Right atrium auricular region (tissue), 2 donors: Measurements from ENCODE around the gene MEDAG. TPM values are rescaled to one million over a fixed set of nuclear protein-coding genes. Genes with fewer than 3 reads are reported as not detected.

ENCODE experiments used
- DNase-seq: peaks from one replicate; pipeline ENCODE4 v3.0.0-alpha.2; 2019; ENCODE audit warnings: low spot score
- H3K27ac ChIP-seq, 2 donors: fragments of 200-600 bp; sonication (generic); 1 replicate in 1 of 2; 2 replicates in 1 of 2; pipeline ENCODE4 v1.5.1; 2016 to 2019
- H3K27me3 ChIP-seq, 2 donors: fragments of 200-600 bp; sonication (generic); one replicate each; pipeline versions ENCODE4 v1.5.1 to v1.6.0; 2017 to 2019
- H3K36me3 ChIP-seq: fragments of 200-600 bp; sonication (generic); one replicate; pipeline ENCODE4 v1.5.1; 2016
- H3K4me1 ChIP-seq, 2 donors: fragments of 200-600 bp; sonication (generic); one replicate each; pipeline versions ENCODE4 v1.5.1 to v1.6.0; 2017 to 2019
- H3K4me3 ChIP-seq, 2 donors: fragments of 200-600 bp; sonication (generic); 1 replicate in 1 of 2; 2 replicates in 1 of 2; pipeline ENCODE4 v1.5.1; 2017 to 2019; ENCODE audit warnings: mild to moderate bottlenecking in 1 of 2, moderate library complexity in 1 of 2
- H3K9me3 ChIP-seq, 2 donors: fragments of 200-600 bp; sonication (generic); one replicate each; pipeline ENCODE4 v1.5.1; 2019
- CTCF ChIP-seq, 2 donors: fragments of 200-600 bp; sonication (generic); IDR thresholded peaks; one replicate each; pipeline ENCODE4 v1.5.1; 2019; ENCODE audit warnings: antibody characterized with exemption in 2 of 2
- total RNA-seq, 2 donors: library from RNA; depleted of rRNA; stranded (reverse); fragments of >200 nt; gene quantifications; one replicate each; pipeline ENCODE4 v1.1.0, GENCODE V29; 2016

The MEDAG gene
- total RNA-seq, 2 donors from 2014 or later = 37.4 to 42.4 TPM

DNA sequence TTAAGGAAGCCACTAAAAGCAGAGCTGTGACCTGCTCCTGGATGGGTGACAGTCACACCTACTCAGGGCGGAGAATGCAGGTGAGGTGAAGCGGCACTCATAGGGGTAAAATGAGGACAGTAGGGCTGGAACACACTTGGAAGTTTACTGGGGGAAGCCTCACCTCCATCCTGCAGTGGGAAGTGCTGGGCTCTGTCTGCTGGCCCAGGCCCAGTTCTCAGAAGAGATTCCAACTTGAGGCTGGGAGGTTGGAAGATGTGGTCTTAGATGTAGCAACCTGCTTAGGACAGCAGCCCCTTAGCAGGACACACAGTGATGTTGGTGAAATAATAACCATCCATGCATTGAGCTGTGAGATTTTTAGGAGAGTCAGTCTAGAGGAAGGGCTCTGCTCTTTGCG, 4.6 kb downstream of the MEDAG start:
- Histone ChIP-seq H3K4me1 (peaks cover 0 to 32% of the 10 kb centered on the region in 2 donors), H3K27me3 (no peaks in the 10 kb centered on the region), H3K27ac (no peak overlapping the region), H3K4me3 (peak overlapping the region in 1 of 2 donors; percentile 0), H3K36me3 (no peaks in the 10 kb centered on the region), H3K9me3 (no peaks in the 10 kb centered on the region)
- no peak for DNase-seq
- no peak for TF ChIP-seq CTCF (IDR thresholded peaks at IDR 0.05)

DNA sequence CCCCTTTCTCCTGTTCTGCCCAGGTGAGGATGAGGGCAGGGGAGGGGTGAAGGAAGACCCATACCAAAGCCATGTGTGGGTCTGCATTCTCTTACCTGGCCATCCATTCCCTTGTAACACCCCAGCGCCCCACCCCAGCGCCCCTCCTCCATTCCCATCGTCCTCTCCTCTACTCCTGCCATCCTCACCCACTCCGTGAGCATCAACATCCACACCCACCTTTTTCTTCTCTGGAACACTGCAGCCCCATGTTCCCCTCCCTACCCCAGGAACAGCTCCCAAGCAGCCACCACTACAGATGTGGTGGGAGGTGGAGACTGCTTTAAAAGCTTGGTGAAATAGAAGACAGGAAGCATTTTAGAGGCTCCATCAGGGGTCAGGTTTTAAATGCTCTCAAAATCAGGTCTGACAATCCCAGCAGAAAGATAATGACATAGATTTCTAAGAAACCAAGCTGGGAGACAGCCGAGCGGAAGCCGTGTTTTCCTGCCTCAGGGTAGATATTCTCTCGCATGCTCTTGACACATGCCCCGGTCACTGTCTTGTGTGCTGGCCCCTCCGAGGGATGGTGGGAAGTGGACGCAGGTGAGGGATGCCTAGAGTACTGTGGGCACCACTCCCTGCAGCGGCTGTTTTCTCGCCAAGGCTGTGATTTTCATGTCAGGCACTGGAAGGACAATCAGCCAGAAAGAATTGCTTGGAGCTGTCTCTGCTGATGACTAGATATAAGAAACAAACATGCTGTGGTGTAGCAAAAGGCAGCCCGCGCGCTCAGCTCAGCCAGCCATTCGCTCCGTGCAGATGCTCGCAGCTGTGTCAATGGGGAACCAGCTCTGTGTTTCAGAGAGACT, 9.8 kb downstream of the MEDAG start:
- Histone ChIP-seq H3K4me1 (no peaks in the 10 kb centered on the region), H3K9me3 (no peaks in the 10 kb centered on the region), H3K27me3 (no peaks in the 10 kb centered on the region), H3K4me3 (no peak overlapping the region), H3K27ac (no peak overlapping the region), H3K36me3 (no peaks in the 10 kb centered on the region)
- no peak for TF ChIP-seq CTCF (IDR thresholded peaks at IDR 0.05)
- no peak for DNase-seq

GRCh38 chr13:30916991-30917390, 10.9 kb downstream of the MEDAG start:
- no peak overlapping the region for H3K27ac ChIP-seq
- no peak for DNase-seq
- no peak for TF ChIP-seq CTCF (IDR thresholded peaks at IDR 0.05)
- H3K9me3 ChIP-seq = no peaks in the 10 kb centered on the region
- no peaks in the 10 kb centered on the region for H3K27me3 ChIP-seq
- no peaks in the 10 kb centered on the region for H3K4me1 ChIP-seq
- H3K36me3 ChIP-seq = no peaks in the 10 kb centered on the region
- H3K4me3 ChIP-seq = no peak overlapping the region

DNA sequence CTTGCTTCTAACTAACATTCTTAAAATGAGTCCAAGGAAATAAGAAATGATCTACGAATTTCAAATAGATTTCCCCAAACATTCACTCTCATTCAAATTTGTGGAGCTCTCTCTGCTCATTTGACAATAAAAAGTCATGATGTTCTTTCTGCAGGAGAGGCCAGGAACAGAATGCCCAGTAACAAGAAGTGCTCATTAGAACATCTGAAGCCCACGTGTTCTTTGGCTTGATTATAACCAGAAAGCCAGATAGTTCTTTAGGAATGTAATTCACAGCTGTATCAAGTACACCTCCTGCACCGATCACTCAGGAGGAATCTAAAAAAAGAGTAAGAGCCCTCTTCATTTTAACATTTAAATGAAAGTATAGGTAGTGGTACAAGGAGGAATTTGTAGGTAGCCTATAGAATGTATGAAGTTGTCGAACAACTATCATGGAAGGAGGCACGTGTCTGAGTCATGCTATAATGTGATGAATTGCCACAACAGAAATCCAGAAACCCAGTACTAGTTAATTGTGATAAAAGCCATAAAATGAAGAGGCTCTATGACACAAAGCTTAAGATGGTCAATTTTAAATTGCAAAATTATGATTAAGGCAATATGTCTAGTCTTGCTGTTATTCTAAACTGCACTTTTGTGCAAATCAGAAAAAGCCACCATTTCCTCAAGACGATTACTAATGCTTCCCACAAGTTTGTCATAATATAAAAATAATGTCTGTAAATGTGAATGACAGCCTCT, 12.8 kb downstream of the MEDAG start:
- no peak for DNase-seq
- H3K9me3 ChIP-seq = no peaks in the 10 kb centered on the region
- H3K36me3 ChIP-seq = peaks cover 9% of the 10 kb centered on the region
- no peaks in the 10 kb centered on the region for H3K27me3 ChIP-seq
- TF ChIP-seq CTCF (IDR thresholded peaks at IDR 0.05) = no peak
- H3K4me3 ChIP-seq = no peak overlapping the region
- no peaks in the 10 kb centered on the region for H3K4me1 ChIP-seq
- no peak overlapping the region for H3K27ac ChIP-seq

- no peak overlapping the region for H3K4me3 ChIP-seq
- no peak for TF ChIP-seq CTCF (IDR thresholded peaks at IDR 0.05)
- peaks cover 9% of the 10 kb centered on the region for H3K36me3 ChIP-seq
- H3K27me3 ChIP-seq = no peaks in the 10 kb centered on the region
- no peaks in the 10 kb centered on the region for H3K9me3 ChIP-seq
- no peak for DNase-seq
- no peak overlapping the region for H3K27ac ChIP-seq
- H3K4me1 ChIP-seq = no peaks in the 10 kb centered on the region
These were observed 14.3 kb downstream of the MEDAG start for GRCh38 chr13:30920162-30920909.
